Measurements from ENCODE around the gene MVK.

DNA sequence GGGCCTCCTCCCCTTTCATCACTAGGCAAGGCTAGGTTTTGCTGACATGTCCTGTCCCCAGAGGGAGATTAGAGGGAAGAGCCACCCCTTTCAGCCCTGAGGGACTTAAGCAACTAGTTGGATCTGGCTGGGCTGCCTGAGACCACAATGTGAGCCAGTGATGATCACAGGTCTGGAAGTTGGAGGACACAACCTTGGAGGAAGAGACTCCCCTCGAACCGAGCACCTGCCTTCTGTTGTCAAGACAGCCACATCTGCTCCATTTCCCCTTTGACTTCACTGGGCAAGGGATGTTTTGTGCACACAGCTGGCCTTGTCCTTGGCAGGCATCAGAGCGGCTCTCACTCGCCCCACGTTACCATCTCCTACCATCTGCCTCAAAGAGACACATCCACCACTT is 31.4 kb downstream of the MVK start:
- TF ChIP-seq, protein P1, sequence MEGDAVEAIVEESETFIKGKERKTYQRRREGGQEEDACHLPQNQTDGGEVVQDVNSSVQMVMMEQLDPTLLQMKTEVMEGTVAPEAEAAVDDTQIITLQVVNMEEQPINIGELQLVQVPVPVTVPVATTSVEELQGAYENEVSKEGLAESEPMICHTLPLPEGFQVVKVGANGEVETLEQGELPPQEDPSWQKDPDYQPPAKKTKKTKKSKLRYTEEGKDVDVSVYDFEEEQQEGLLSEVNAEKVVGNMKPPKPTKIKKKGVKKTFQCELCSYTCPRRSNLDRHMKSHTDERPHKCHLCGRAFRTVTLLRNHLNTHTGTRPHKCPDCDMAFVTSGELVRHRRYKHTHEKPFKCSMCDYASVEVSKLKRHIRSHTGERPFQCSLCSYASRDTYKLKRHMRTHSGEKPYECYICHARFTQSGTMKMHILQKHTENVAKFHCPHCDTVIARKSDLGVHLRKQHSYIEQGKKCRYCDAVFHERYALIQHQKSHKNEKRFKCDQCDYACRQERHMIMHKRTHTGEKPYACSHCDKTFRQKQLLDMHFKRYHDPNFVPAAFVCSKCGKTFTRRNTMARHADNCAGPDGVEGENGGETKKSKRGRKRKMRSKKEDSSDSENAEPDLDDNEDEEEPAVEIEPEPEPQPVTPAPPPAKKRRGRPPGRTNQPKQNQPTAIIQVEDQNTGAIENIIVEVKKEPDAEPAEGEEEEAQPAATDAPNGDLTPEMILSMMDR (conservative IDR thresholded peaks at IDR 0.05 in 1 of 2, IDR thresholded peaks at IDR 0.05 in 1 of 2; ENCODE audit: extremely low read depth in 1 of 2, insufficient read depth in 1 of 2, low read depth in 1 of 2, low read length in 2 of 2), result no peak
- TF ChIP-seq EZH2 (IDR thresholded peaks at IDR 0.05; ENCODE audit: borderline replicate concordance, low read length), result no peak
